ENCODE measurements around the gene TP73.

GRCh38 chr1:3717715-3718601 is 65.6 kb downstream of the TP73 start:
- TF ChIP-seq CTCF (IDR thresholded peaks at IDR 0.05; ENCODE audit: low read depth, low read length): no peak
- TF ChIP-seq EZH2phosphoT487 (IDR thresholded peaks at IDR 0.05; ENCODE audit: low read depth): no peak
